GM21515 (cell line): Measurements from ENCODE around the gene ZNRF3.
"Not testable (repeated sequence)": the region's sequence is repeated elsewhere in the genome, so short reads cannot be mapped to it uniquely, and the experiment has no call there.

ENCODE experiments used
- ATAC-seq: cut with Tn5 transposase; IDR thresholded peaks from one replicate; pipeline ENCODE4 v1.9.1; 2021; ENCODE audit not compliant: unreplicated experiment

ZNRF3 gene

DNA sequence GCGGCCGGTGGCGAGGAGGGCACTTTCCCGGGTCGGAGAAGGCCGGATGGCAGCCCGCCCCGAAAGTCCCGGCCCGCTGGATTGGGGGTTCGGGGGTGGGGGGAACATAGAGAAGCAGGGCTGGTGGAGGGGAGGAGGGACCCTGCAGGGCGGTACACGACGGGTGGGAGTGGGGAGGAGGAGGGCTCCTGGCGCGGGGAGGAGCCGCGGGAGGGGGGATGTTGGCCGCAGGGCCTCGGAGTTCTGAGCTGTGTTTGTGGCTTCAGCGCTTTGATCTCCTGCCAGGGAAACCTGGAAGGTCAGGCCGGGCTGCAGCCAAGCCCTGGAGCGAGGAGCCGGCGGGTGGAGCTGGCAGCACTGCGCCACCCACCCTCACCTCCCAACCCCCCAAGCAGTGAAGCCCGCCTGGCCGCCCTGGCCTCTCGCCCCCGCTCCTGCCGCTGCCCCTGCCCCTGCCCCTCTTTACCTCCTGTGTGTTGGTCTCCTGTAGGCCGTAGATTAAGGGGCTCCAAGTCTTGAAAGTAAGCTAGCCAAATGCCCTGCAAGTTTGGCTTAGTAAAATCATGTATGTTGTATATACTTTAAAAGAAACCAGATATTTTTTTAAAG, 147.3 kb downstream of the ZNRF3 start:
- ATAC-seq, result no peak

DNA sequence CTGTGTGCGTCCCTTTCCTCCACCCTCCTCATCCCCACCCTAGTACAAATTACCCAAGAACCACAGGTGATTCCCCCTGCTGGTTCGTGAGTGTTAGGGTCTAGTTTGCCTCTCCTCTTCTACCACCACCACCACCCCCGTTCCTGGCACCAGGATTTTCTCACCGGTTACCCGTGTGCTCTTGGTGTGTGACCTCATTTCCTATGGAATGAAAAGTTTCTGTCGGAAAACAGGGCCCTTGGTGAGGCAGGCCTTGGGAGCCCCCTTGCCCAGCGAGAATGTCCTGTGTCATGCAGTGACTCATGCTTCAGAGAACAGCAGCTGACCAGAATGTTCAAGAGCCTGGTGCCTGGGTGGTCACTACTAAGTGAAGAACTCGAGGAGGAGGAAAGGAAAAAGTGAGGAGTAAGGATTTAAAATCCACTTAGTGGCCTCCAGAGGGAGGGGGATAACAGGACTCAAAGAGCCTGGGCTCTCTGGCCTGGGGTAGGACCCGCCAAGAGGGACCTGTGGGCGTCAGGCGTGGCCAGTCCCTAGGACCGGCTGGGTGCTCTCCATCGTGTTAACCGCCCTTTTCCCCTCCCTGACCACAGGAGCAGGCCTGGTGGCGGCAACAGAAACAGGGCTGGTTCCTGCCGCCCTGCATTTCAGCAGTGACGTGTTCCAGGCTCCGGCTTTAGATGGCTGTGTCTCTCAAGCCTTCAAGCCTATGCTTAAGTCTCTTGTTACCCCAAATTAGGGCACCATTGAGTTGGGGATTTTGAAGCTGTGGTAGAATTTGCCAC, 148.0 kb downstream of the ZNRF3 start:
- ATAC-seq, result no peak

DNA sequence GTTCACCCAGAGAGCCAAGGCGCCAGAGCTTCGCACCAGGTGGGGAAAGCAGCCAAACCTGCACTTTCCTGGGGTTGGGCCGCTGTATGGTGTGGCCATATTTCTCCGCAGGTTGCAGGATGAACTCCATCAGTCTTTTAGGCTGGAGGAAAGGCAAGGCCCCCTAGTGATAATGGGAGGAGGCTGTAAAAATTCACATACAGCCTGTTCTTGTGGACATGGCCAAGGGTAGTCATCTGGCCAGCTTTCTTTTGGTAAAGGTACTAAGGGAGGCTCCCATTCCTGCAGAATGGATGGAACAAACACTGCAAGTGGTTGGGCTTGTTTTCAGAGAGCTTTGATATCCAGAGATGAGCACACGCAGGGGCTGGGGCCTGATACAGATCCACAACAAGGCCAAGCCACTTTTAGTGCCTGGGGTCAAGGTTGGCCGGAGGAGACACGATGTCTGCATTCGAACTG, 148.7 kb downstream of the ZNRF3 start:
- no peak for ATAC-seq

DNA sequence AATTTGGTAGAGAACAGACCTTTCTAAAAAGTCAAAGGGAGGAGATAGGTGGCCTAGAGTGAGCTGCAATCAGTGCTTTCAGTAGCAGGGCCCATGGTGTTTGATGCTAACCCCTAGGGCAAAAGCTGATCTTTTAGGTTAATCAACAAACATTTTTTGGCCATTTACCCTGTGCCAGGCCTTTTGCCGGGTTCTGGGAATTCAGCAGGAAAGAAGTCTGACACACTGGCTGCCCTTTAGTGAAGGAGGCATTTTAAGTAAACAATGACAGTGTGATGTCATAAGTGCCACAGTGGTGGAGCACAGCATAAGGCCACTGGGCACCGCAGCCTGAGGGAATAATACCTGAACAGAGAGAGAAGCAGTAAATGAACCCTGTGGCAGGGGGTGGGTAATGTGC, 149.2 kb downstream of the ZNRF3 start:
- no peak for ATAC-seq

DNA sequence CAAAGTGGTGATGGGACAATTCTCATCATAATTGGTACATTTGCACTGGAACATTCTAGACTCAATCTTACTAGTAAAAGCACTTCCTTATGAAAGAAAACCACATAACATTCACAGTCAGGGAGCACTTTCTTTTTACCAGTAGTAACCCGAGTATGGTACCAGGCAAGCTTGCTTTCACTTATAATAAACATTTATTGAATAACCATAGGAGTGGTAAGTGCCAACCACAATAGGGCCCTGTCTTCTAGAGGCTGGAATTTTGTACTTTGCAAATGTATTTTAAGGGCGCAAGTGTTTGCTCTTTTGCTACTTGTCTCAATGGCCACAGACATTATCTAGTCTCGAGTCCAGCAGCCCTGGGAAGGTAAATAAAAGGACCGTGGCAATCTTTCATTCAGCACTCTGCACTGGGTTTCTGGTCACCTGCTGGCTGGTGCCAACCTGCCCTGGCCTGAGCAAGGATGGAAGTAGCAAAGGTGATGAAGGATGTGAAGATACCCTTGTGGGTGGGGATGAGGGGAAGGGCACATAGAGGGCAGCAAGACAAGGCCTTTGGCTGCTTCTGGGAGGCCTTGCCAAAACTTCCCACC, 154.1 kb downstream of the ZNRF3 start:
- no peak for ATAC-seq

DNA sequence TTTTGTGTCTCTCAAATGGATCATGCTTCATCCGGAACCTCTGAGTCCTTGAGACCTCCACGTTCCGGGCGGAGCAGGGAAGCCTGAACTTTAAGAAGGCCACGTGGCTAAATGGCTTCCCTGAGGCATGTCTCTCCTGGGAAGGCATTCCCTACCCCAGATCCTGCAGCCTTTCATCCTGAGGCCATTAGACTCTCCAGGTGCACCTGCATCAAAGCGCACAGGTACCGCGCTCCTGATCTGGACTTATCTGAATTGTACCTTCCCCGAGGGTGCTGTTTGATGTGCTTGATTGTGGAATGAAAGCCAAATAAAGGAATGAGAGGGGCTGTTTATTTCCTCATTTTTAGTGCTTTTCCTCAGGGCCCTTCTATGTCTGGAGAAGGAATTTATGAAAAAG, 155.8 kb downstream of the ZNRF3 start:
- no peak for ATAC-seq

DNA sequence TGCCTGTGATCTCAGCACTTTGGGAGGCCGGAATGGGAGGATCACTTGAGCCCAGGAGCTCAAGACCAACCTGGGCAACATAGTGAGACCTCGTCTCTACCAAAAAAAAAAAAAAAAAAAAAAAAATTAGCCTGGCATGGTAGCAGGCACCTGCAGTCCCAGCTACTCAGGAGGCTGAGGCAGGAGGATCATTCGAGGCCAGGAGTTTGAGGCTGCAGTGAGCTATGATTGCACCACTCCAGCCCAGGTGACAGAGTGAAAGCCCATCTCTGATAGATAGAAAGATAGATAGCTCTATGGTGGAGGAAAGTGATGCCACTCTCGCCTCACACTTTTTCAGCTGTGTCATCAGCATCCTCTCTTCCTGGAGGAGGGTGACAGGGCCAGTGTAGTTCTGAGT, 156.3 kb downstream of the ZNRF3 start:
- not testable (repeated sequence) for ATAC-seq

DNA sequence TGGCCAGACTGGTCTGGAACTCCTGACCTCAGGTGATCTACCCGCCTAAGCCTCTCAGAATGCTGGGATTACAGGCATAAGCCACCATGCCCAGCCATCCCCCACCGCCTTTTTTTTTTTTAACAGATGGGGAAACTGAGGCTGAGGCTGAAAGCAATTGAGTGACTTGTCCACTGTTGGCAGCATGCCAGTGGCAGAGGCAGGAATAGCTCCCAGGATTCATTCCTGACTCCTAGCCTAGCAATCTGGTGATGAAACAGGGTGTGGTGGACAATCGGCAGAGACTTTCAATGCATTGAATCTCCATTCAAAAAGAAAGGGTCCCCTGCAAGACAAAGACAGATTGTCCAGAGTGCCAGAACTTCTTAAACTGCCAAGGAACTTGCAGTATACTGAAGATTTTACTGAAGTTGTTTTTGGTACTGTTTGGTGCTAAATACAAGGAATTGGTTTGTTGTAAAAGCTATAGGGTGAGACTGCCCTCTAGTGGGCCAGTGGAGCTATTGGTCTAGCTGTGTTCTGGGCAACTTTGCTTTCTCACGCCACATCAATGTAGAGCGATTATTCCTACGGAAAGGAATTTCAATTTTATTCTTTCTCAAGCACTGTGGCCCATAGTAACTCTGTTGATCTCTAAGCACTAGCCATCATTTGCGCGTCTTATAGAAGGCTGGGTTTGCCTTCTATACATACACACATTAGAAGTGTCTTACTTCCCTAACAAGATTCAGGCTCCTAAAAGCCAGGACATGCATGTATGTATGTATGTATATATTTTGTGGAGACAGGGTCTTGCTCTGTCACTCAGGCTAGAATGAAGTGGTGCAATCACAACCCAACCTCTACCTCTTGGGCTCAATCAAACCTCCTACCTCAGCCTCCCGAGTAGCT, 157.3 kb downstream of the ZNRF3 start:
- ATAC-seq, result no peak

DNA sequence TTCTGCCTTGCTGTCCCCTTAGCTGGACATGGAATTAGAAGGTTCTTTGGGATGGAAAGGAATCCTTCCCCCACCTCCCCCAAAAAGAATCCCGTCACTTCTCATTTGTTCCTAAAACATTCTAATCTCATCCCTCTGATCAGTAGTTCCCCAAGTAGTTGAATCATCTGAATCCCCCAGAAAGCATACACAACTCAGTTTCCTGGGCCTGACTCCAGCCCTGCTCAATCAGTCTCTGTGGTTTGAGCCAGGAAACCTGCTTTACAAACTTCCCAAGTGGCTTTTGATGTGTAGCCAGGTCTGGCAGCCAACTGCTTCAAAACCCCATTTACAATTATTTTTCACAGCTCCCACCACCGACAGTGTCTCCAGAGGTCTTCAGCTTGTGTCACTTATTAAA, 158.0 kb downstream of the ZNRF3 start:
- ATAC-seq, result no peak

DNA sequence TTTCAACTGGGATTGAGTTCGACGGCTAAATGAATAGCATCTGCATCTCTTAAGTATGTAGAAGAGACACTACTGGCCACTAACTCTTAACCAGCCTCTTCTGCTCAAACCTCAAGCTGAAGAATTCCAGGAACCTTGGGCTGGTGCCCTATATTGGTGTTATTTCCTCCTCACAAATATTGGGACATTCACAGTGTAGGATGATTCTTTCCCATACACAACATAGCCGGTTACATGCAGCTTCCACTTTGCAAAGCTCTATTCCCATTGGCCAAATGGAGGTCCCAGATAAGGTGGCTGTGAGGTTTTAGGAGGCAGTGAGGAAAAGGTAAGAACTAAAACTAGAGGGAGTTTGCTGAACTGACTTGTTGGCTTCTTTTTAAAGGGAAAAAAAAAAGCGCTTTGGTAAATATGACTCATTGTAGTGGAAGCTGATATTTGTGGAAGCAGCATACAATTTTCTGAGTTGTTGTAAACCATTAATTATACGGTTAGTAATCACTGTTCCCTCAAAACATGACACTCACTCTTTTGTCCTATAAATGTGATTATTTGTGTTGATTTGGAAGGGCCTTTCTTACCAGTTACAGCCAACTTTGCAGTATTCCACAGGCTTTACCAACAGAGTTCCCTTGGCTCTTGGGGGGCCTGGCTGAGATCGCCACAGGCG, 160.7 kb downstream of the ZNRF3 start:
- ATAC-seq, result no peak

DNA sequence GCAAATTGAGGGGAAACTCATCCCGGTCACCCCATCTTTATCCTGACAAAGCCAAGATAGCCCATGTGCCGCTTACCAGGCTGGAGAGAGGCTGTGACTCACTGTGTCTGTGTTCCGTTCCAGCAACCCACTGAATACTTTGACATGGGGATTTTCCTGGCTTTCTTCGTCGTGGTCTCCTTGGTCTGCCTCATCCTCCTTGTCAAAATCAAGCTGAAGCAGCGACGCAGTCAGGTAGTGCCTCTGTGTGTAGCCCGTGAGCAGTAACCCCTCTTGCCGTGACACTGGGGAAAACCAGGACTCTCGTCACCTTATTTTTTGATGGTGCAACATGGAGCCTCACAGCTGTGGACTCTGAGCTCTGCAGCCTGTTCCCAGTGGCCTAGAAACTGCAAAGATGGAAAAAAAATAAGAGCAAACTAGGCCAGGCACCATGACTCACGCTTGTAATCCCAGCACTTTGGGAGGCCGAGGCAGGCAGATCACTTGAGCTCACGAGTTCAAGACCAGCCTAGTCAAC, 161.3 kb downstream of the ZNRF3 start:
- ATAC-seq, result no peak

DNA sequence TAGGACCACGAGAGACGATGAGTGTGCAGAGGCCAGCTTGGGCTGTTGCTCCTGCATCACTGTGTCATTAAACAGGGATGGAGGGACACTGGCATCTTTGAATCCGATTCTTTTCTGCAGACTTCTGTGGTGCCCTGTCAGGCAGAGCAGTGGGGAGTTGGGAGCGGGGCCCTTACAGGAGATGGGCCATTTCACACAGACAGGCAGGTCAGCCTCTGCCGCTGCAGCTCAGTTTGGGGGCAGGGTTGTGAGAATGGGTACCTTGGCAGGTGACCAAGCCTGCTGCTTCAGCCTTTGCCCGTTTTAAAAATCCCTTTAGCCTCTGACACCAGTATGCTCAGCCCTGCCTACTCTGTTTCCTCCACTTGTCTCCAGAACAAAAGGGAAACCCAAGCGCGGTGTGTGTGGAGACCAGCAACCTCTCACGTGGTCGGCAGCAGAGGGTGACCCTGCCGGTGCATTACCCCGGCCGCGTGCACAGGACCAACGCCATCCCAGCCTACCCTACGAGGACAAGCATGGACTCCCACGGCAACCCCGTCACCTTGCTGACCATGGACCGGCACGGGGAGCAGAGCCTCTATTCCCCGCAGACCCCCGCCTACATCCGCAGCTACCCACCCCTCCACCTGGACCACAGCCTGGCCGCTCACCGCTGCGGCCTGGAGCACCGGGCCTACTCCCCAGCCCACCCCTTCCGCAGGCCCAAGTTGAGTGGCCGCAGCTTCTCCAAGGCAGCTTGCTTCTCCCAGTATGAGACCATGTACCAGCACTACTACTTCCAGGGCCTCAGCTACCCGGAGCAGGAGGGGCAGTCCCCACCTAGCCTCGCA, 165.7 kb downstream of the ZNRF3 start:
- ATAC-seq, result no peak

DNA sequence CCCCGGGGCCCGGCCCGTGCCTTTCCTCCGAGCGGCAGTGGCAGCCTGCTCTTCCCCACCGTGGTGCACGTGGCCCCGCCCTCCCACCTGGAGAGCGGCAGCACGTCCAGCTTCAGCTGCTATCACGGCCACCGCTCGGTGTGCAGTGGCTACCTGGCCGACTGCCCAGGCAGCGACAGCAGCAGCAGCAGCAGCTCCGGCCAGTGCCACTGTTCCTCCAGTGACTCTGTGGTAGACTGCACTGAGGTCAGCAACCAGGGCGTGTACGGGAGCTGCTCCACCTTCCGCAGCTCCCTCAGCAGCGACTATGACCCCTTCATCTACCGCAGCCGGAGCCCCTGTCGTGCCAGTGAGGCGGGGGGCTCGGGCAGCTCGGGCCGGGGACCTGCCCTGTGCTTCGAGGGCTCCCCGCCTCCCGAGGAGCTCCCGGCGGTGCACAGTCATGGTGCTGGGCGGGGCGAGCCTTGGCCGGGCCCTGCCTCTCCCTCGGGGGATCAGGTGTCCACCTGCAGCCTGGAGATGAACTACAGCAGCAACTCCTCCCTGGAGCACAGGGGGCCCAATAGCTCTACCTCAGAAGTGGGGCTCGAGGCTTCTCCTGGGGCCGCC, 166.4 kb downstream of the ZNRF3 start:
- no peak for ATAC-seq

DNA sequence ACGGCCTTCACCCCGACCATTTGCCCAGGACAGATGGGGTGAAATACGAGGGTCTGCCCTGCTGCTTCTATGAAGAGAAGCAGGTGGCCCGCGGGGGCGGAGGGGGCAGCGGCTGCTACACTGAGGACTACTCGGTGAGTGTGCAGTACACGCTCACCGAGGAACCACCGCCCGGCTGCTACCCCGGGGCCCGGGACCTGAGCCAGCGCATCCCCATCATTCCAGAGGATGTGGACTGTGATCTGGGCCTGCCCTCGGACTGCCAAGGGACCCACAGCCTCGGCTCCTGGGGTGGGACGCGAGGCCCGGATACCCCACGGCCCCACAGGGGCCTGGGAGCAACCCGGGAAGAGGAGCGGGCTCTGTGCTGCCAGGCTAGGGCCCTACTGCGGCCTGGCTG, 167.1 kb downstream of the ZNRF3 start:
- no peak for ATAC-seq

DNA sequence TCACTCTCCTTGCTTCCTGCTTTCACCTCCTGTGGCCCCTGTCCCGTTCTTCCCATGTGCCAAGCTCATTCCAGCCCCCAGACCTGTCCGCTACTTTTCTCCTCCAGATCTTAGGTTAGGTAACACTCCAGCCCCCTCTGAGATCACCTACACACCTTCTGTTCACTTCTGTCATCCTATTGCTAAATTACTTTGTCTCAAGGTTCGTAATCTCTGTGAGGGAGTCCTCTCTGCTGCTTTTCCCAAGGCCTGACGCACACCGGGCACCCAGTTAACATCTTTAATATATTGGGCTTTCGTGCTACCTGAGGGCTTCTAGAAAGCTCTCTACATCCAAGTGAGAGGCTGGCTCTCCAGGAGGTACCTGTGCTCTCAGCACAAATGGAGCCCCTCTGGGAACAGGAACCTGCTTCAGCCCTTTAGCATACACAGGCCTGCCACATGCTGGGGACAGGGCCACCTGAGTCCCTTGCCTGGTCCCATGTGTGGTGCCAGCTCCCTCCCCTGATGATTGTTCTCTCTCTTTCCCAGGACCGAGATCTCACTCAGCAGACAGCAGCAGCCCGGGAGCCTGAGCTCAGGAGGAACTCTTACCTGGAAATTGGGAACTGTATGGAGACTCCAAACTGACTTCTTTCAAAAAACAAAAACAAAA, 169.8 kb downstream of the ZNRF3 start:
- no peak for ATAC-seq

DNA sequence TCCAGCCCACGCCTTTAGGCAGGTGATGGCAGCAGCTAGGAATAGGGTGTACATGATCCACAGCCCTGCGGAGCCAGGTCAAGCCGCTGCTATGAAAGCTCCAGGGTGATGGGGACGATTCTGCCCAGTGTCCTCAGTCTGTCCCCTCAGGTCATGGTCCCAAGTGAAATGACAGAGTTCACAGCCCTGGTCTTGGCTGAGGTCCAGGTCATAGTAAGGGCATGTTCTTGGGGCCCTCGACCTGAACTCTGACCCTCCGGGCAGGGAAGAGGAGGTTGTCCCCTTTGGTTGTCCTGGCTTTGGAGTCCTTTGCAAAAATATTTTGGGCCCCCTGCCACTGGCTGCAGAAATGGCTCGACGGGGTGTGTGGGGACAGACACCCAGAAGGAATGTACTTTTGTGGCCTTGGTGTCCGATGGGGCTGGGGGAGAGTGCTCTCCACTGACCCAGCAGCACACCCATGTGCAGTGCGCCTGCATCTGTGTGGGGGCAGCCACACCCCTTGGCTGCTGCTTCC, 170.9 kb downstream of the ZNRF3 start:
- no peak for ATAC-seq

DNA sequence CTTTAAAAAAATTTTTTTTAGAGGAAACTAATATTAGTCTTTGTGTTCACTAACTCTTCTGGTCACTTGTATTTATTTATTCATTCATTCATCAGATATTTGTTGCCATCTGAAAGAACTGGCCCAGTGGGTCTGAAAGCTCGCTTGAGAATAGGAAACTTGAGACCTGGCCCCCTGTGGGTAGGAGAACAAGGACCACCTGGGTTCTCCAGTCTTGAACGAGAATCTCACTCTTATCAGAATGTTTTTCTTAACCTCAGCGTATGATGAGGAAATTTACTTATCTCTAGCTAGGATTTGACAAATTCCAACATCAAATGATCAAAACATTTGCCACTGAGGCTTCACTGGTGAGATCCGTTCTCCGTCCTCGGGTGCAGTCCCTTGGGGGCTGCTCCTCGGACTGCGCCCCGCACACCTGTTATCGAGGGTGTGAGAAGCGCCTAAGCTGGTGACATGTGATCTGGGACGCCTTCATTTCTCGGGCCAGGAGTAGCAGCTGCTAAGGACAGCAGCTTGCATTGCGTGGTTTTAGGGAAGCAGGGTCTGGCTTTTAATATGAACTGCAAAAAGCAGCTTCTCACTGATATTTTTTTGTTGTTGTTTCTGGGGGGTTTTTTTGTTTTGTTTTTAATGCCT, 171.9 kb downstream of the ZNRF3 start:
- no peak for ATAC-seq

DNA sequence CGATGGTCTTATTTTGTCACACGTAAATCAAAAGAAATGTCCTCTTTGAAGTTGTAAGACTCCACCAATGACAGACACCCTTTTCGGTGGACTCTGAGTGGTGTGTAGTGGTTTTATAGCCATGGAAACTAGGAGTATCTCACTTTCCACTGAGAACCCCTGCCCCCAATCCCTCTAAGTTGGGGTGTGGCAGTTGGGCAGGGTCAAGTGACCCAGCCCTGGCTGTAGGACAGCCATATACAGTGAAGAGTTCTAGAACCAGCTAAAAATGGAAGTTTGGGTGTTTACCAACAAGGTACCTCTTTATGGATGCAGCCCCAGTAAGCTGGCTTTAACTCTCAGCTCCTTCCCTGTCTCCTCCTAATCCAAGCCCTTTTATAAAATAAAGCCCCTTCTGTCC, 173.1 kb downstream of the ZNRF3 start:
- no peak for ATAC-seq
